Measurements from ENCODE around the gene GNAQ. TPM values are rescaled to one million over a fixed set of nuclear protein-coding genes. Genes with fewer than 3 reads are reported as not detected.
"Not testable (repeated sequence)": the region's sequence is repeated elsewhere in the genome, so short reads cannot be mapped to it uniquely, and the experiment has no call there.

The GNAQ gene
- total RNA-seq, 2 donors from 2014 or later, result 13.4 to 17.8 TPM

GRCh38 chr9:77866878-77867277 lies 164.7 kb downstream of the GNAQ start:
- Histone ChIP-seq H3K27ac (no peak overlapping the region), H3K4me3 (no peak overlapping the region), H3K9me3 (no peaks in the 10 kb centered on the region), H3K36me3 (no peaks in the 10 kb centered on the region), H3K4me1 (no peaks in the 10 kb centered on the region), H3K27me3 (no peaks in the 10 kb centered on the region)
- no peak for DNase-seq (ENCODE audit: low spot score)
- TF ChIP-seq, protein P1, sequence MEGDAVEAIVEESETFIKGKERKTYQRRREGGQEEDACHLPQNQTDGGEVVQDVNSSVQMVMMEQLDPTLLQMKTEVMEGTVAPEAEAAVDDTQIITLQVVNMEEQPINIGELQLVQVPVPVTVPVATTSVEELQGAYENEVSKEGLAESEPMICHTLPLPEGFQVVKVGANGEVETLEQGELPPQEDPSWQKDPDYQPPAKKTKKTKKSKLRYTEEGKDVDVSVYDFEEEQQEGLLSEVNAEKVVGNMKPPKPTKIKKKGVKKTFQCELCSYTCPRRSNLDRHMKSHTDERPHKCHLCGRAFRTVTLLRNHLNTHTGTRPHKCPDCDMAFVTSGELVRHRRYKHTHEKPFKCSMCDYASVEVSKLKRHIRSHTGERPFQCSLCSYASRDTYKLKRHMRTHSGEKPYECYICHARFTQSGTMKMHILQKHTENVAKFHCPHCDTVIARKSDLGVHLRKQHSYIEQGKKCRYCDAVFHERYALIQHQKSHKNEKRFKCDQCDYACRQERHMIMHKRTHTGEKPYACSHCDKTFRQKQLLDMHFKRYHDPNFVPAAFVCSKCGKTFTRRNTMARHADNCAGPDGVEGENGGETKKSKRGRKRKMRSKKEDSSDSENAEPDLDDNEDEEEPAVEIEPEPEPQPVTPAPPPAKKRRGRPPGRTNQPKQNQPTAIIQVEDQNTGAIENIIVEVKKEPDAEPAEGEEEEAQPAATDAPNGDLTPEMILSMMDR (IDR thresholded peaks at IDR 0.05), result no peak

- H3K36me3 ChIP-seq, result no peaks in the 10 kb centered on the region
- H3K4me1 ChIP-seq, result no peaks in the 10 kb centered on the region
- TF ChIP-seq, protein P1 (IDR thresholded peaks at IDR 0.05), result no peak
- H3K27ac ChIP-seq, result no peak overlapping the region
- H3K4me3 ChIP-seq, result no peak overlapping the region
- no peak for DNase-seq (ENCODE audit: low spot score)
- H3K9me3 ChIP-seq, result no peaks in the 10 kb centered on the region
- H3K27me3 ChIP-seq, result no peaks in the 10 kb centered on the region
Observed at GRCh38 chr9:77865385-77866047, 166.1 kb downstream of the GNAQ start.

- TF ChIP-seq, protein P1 (IDR thresholded peaks at IDR 0.05), result no peak
- H3K36me3 ChIP-seq, result no peaks in the 10 kb centered on the region
- no peaks in the 10 kb centered on the region for H3K27me3 ChIP-seq
- DNase-seq (ENCODE audit: low spot score), result no peak
- no peak overlapping the region for H3K4me3 ChIP-seq
- H3K27ac ChIP-seq, result no peak overlapping the region
- no peaks in the 10 kb centered on the region for H3K9me3 ChIP-seq
- no peaks in the 10 kb centered on the region for H3K4me1 ChIP-seq
Observed at GRCh38 chr9:77864211-77864889, 167.3 kb downstream of the GNAQ start.

DNA sequence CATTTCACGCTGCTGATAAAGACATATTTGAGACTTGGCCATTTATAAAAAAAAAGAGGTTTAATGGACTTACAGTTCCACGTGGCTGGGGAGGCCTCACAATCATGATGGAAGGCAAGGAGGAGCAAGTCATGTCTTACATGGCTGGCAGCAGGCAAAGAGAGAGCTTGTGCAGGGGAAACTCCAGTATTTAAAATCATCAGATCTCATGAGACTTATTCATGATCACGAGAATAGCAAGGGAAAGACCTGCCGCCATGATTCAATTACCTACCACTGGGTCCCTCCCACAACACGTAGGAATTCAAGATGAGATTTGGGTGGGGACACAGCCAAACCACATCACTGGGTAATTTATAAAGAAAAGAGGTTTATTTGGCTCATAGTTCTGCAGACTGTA lies 168.0 kb downstream of the GNAQ start:
- H3K27ac ChIP-seq; H3K4me3 ChIP-seq; H3K27me3 ChIP-seq; H3K36me3 ChIP-seq; DNase-seq (ENCODE audit: low spot score); H3K9me3 ChIP-seq; H3K4me1 ChIP-seq: not testable (repeated sequence)

DNA sequence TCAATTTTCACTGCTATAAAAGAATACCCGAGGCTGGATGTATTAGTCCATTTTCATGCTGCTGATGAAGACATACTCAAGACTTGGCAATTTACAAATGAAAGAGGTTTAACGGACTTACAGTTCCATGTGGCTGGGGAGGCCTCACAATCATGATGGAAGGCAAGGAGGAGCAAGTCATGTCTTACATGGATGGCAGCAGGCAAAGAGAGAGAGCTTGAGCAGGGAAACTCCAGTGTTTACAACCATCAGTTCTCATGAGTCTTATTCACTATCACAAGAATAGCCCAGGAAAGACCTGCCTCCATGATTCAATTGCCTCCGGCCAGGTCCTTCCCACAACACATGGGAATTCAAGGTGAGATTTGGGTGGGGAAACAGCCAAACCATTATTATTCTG lies 170.7 kb downstream of the GNAQ start:
- not testable (repeated sequence) for H3K9me3 ChIP-seq; H3K27me3 ChIP-seq; H3K27ac ChIP-seq; H3K36me3 ChIP-seq; H3K4me1 ChIP-seq; H3K4me3 ChIP-seq; DNase-seq (ENCODE audit: low spot score)

GRCh38 chr9:77857513-77858259 lies 173.9 kb downstream of the GNAQ start:
- DNase-seq (ENCODE audit: low spot score), result no peak
- Histone ChIP-seq H3K27ac (no peak overlapping the region), H3K9me3 (no peaks in the 10 kb centered on the region), H3K27me3 (no peaks in the 10 kb centered on the region), H3K36me3 (no peaks in the 10 kb centered on the region), H3K4me3 (no peak overlapping the region), H3K4me1 (peaks cover 0 to 2% of the 10 kb centered on the region in 2 donors)
- TF ChIP-seq, protein P1 (IDR thresholded peaks at IDR 0.05), result no peak
